Loucy (cell line): Measurements from ENCODE around the gene AGO3.

Source experiments
- CTCF ChIP-seq: fragments of 200-600 bp; sonication (generic); conservative IDR thresholded peaks from 2 replicates; pipeline ENCODE4 v1.5.1; 2014; ENCODE audit warnings: mild to moderate bottlenecking, antibody characterized with exemption, low read length
- EZH2phosphoT487 ChIP-seq: fragments of 200-600 bp; IDR thresholded peaks from 2 replicates; pipeline ENCODE4 v1.6.1; 2018; ENCODE audit warnings: antibody characterized with exemption, mild to moderate bottlenecking, moderate library complexity, borderline replicate concordance

GRCh38 chr1:35958558-35958957 lies 27.7 kb downstream of the AGO3 start:
- TF ChIP-seq CTCF (no peak), EZH2phosphoT487 (no peak)
